Uterus (tissue), 4 donors: ENCODE measurements around the gene AVPI1. TPM values are rescaled to one million over a fixed set of nuclear protein-coding genes. Genes with fewer than 3 reads are reported as not detected.
A peak's percentile ranks its signal among the peaks of the same experiment; 100 is the strongest.
"Not testable (repeated sequence)": the region's sequence is repeated elsewhere in the genome, so short reads cannot be mapped to it uniquely, and the experiment has no call there.

ENCODE experiments used
- DNase-seq, 2 donors: peaks; one replicate each; pipeline ENCODE4 v3.0.0-alpha.2; 2019 to 2020
- H3K27ac ChIP-seq, 2 donors: fragments of 200-600 bp; sonication (generic); 1 replicate in 1 of 2; 2 replicates in 1 of 2; pipeline ENCODE4 v1.5.1; 2016 to 2018
- H3K27me3 ChIP-seq, 2 donors: fragments of 200-600 bp; sonication (generic); one replicate each; pipeline ENCODE4 v1.5.1; 2018 to 2019; ENCODE audit warnings: control low read depth in 1 of 2
- H3K36me3 ChIP-seq, 2 donors: fragments of 200-600 bp; sonication (generic); one replicate each; pipeline ENCODE4 v1.5.1; 2019; ENCODE audit warnings: control low read depth in 1 of 2
- H3K4me1 ChIP-seq, 2 donors: fragments of 200-600 bp; sonication (generic); one replicate each; pipeline ENCODE4 v1.5.1; 2018 to 2019; ENCODE audit warnings: control low read depth in 1 of 2
- H3K4me3 ChIP-seq, 2 donors: fragments of 200-600 bp; sonication (generic); 1 replicate in 1 of 2; 2 replicates in 1 of 2; pipeline ENCODE4 v1.5.1; 2018 to 2019; ENCODE audit warnings: mild to moderate bottlenecking in 1 of 2
- H3K9me3 ChIP-seq, 2 donors: fragments of 200-600 bp; sonication (generic); one replicate each; pipeline ENCODE4 v1.5.1; 2019; ENCODE audit warnings: control low read depth in 1 of 2
- CTCF ChIP-seq, 4 experiments: fragments of 200-600 bp in 2 of 4; fragments of 450-650 bp in 2 of 4; sonication (generic) in 2 of 4; IDR thresholded peaks; one replicate each; pipeline ENCODE4 v1.5.1; 2016 to 2019; ENCODE audit warnings: antibody characterized with exemption in 4 of 4, mild to moderate bottlenecking in 2 of 4, moderate library complexity in 1 of 4
- POLR2A ChIP-seq, 2 donors: fragments of 450-650 bp; IDR thresholded peaks; one replicate each; pipeline ENCODE4 v1.6.1; 2016; ENCODE audit warnings: antibody characterized with exemption in 2 of 2, mild to moderate bottlenecking in 1 of 2, moderate library complexity in 1 of 2
- intact Hi-C: fragments of 100-400 bp; cut with DNase I; formaldehyde crosslinking; loops from one replicate; pipeline ENCODE4 v1.15.1; 2023; ENCODE audit warnings: low total_unique reads
- total RNA-seq, 4 donors: library from RNA; depleted of rRNA in 3 of 4; stranded (reverse); fragments of >200 nt in 3 of 4; gene quantifications; one replicate each; pipeline versions ENCODE4 v1.1.0 to v1.2.4, GENCODE V29; 2014 to 2023
- donor health status: DM: yes; HTN: yes; CAD: no.

The AVPI1 gene
- total RNA-seq, 4 donors from 2014 or later = 0.51 to 15.1 (median 10.8) TPM

- Histone ChIP-seq H3K4me1 (no peaks in the 10 kb centered on the region), H3K36me3 (no peaks in the 10 kb centered on the region), H3K4me3 (no peak overlapping the region), H3K27ac (no peak overlapping the region), H3K27me3 (no peaks in the 10 kb centered on the region), H3K9me3 (no peaks in the 10 kb centered on the region)
- intact Hi-C loops = no loop called here
- TF ChIP-seq POLR2A (IDR thresholded peaks at IDR 0.05) (no peak), CTCF (IDR thresholded peaks at IDR 0.05) (no peak)
- DNase-seq = no peak
Measured at GRCh38 chr10:97659589-97659988, 27.5 kb downstream of the AVPI1 start.

DNA sequence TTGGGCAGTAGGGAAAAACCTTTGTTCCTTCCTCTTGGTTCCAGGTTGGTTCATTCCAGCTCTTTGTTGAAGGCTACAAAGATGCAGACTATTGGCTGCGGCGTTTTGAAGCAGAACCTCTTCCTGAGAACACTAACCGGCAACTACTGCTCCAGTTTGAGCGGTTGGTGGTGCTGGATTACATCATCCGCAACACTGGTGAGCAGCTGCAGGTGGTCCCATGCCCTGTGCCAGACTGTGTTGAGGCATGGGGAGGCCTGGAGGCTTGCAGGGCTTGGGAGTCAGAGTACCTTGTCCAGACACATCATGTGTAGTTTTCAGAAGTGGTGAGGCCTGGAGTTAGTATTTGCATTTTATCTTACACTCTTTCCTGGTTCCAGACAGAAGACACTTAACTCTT lies 30.3 kb downstream of the AVPI1 start:
- H3K9me3 ChIP-seq = no peaks in the 10 kb centered on the region
- intact Hi-C loops = no loop called here
- no peak for DNase-seq
- no peaks in the 10 kb centered on the region for H3K4me1 ChIP-seq
- H3K36me3 ChIP-seq = no peaks in the 10 kb centered on the region
- no peak overlapping the region for H3K27ac ChIP-seq
- no peak overlapping the region for H3K4me3 ChIP-seq
- TF ChIP-seq POLR2A (IDR thresholded peaks at IDR 0.05) (no peak), CTCF (IDR thresholded peaks at IDR 0.05) (no peak)
- no peaks in the 10 kb centered on the region for H3K27me3 ChIP-seq

- H3K4me1 ChIP-seq = no peaks in the 10 kb centered on the region
- H3K27me3 ChIP-seq = no peaks in the 10 kb centered on the region
- no peaks in the 10 kb centered on the region for H3K9me3 ChIP-seq
- H3K27ac ChIP-seq = no peak overlapping the region
- no peak for DNase-seq
- H3K36me3 ChIP-seq = no peaks in the 10 kb centered on the region
- intact Hi-C loops = no loop called here
- no peak overlapping the region for H3K4me3 ChIP-seq
- TF ChIP-seq POLR2A (IDR thresholded peaks at IDR 0.05) (no peak), CTCF (IDR thresholded peaks at IDR 0.05) (no peak)
Measured at GRCh38 chr10:97651773-97652172, 35.3 kb downstream of the AVPI1 start.

GRCh38 chr10:97650726-97651125 lies 36.3 kb downstream of the AVPI1 start:
- Histone ChIP-seq H3K4me1 (no peaks in the 10 kb centered on the region), H3K36me3 (no peaks in the 10 kb centered on the region), H3K4me3 (no peak overlapping the region), H3K9me3 (no peaks in the 10 kb centered on the region), H3K27ac (no peak overlapping the region), H3K27me3 (no peaks in the 10 kb centered on the region)
- DNase-seq = no peak
- TF ChIP-seq POLR2A (IDR thresholded peaks at IDR 0.05) = no peak
- no peak for TF ChIP-seq CTCF (IDR thresholded peaks at IDR 0.05)
- intact Hi-C loops = no loop called here

GRCh38 chr10:97649405-97649750 lies 37.7 kb downstream of the AVPI1 start:
- H3K36me3 ChIP-seq, intact Hi-C loops, DNase-seq, H3K4me3 ChIP-seq, H3K27me3 ChIP-seq, H3K4me1 ChIP-seq, H3K9me3 ChIP-seq: not testable (repeated sequence)
- H3K27ac ChIP-seq = peak overlapping the region in 1 of 2 donors; percentile 5
